GM21381 (cell line): ENCODE results near the gene MYH7.

Experiments used
- ATAC-seq: cut with Tn5 transposase; IDR thresholded peaks from one replicate; pipeline ENCODE4 v1.9.1; 2021; ENCODE audit warnings: mild to moderate bottlenecking, moderate library complexity; ENCODE audit not compliant: unreplicated experiment

The MYH7 gene

GRCh38 chr14:23375527-23376251 lies 59.8 kb downstream of the MYH7 start:
- ATAC-seq, result no peak

- ATAC-seq, result no peak
Measured at GRCh38 chr14:23373041-23373440, 62.4 kb downstream of the MYH7 start.

GRCh38 chr14:23372509-23372908 lies 63.0 kb downstream of the MYH7 start, which contains the start of gene IL25:
TSS of gene IL25 (plus strand) at chr14:23372809.
- no peak for ATAC-seq

GRCh38 chr14:23371865-23372264 lies 63.6 kb downstream of the MYH7 start:
- ATAC-seq, result no peak

- ATAC-seq, result no peak
Measured at GRCh38 chr14:23370221-23370620, 65.2 kb downstream of the MYH7 start.

GRCh38 chr14:23366426-23366921 lies 69.0 kb downstream of the MYH7 start:
- no peak for ATAC-seq

- no peak for ATAC-seq
Measured at GRCh38 chr14:23365732-23366425, 69.6 kb downstream of the MYH7 start.

GRCh38 chr14:23365036-23365731 lies 70.3 kb downstream of the MYH7 start, which contains the start of gene EFS:
TSS of gene EFS (minus strand) at chr14:23365172. CDS start at chr14:23365025, 147 bp downstream.
- ATAC-seq, result no peak

- no peak for ATAC-seq
Measured at GRCh38 chr14:23364164-23365035, 71.1 kb downstream of the MYH7 start.
